Lung (tissue), 12 donors: ENCODE data around the gene MUC5AC. TPM values are rescaled to one million over a fixed set of nuclear protein-coding genes. Genes with fewer than 3 reads are reported as not detected.

ENCODE experiments used
- ATAC-seq: fragments of 200-7000 bp; cut with Tn5 transposase; one replicate; pipeline ENCODE4 v1.9.1; 2020; ENCODE audit warnings: moderate number of reproducible peaks; ENCODE audit not compliant: insufficient read depth, low FRiP score
- DNase-seq, 3 donors: peaks; one replicate each; pipeline ENCODE4 v3.0.0-alpha.2; 2013 to 2017
- H3K27ac ChIP-seq, 2 donors: one replicate each; pipeline ENCODE4 v1.5.1; 2013; ENCODE audit warnings: mild to moderate bottlenecking in 2 of 2, moderate library complexity in 2 of 2, control low read depth in 1 of 2, inconsistent platforms in 1 of 2, low read depth in 1 of 2, low read length in 1 of 2
- H3K27me3 ChIP-seq, 3 donors: one replicate each; pipeline ENCODE4 v1.5.1; 2013; ENCODE audit warnings: low read length in 2 of 3; ENCODE audit not compliant: control insufficient read depth in 3 of 3, insufficient read depth in 3 of 3
- H3K36me3 ChIP-seq, 4 donors: one replicate each; pipeline ENCODE4 v1.5.1; 2013; ENCODE audit warnings: low read length in 4 of 4, mild to moderate bottlenecking in 1 of 4, moderate library complexity in 1 of 4; ENCODE audit not compliant: control insufficient read depth in 4 of 4, insufficient read depth in 4 of 4
- H3K4me1 ChIP-seq, 5 donors: one replicate each; pipeline ENCODE4 v1.5.1; 2013; ENCODE audit warnings: low read length in 5 of 5, mild to moderate bottlenecking in 2 of 5, moderate library complexity in 1 of 5; ENCODE audit not compliant: control insufficient read depth in 5 of 5, insufficient read depth in 5 of 5
- H3K4me3 ChIP-seq: one replicate; pipeline ENCODE4 v1.5.1; 2013; ENCODE audit warnings: mild to moderate bottlenecking, control low read depth, moderate library complexity
- H3K9ac ChIP-seq, 2 donors: one replicate each; pipeline ENCODE4 v1.5.1; 2013; ENCODE audit warnings: low read length in 2 of 2, control low read depth in 1 of 2; ENCODE audit not compliant: insufficient read depth in 1 of 2
- H3K9me3 ChIP-seq, 4 donors: one replicate each; pipeline ENCODE4 v1.5.1; 2013; ENCODE audit warnings: low read length in 3 of 4, mild to moderate bottlenecking in 1 of 4, moderate library complexity in 1 of 4; ENCODE audit not compliant: control insufficient read depth in 4 of 4, insufficient read depth in 3 of 4
- WGBS, 2 donors: extraction: QIAGEN DNeasy Blood & Tissue Kit; methylation state at CpG; one replicate each; pipeline ENCODE4 v1.1.7; 2013; 5-methylcytosine and 5-hydroxymethylcytosine counted together
- polyA plus RNA-seq, 2 donors: library from polyadenylated mRNA; stranded (reverse); fragments of 200-250 nt; gene quantifications; one replicate each; pipeline ENCODE4 v1.2.1, GENCODE V29; 2013
- total RNA-seq, 2 donors: library from RNA; depleted of rRNA in 1 of 2; stranded (reverse); fragments of >200 nt in 1 of 2; gene quantifications; one replicate each; pipeline ENCODE4 v1.2.1, GENCODE V29; 2014 to 2021
- TF ChIP-seq, protein P1 (sequence below): IDR thresholded peaks from 2 replicates; pipeline ENCODE4 v1.5.1; 2012; ENCODE audit warnings: mild to moderate bottlenecking; ENCODE audit errors: control extremely low read depth, extremely low read depth
- donor health status: control.
- donor health status: control.
- donor health status: Bipolar disorder and iron deficiency.
- donor health status: healthy.
- donor health status: DM: yes; HTN: yes; CAD: no.

The MUC5AC gene
- total and polyA plus RNA-seq, 4 donors = 0.46 to 1.3 (median 1.0) TPM

DNA sequence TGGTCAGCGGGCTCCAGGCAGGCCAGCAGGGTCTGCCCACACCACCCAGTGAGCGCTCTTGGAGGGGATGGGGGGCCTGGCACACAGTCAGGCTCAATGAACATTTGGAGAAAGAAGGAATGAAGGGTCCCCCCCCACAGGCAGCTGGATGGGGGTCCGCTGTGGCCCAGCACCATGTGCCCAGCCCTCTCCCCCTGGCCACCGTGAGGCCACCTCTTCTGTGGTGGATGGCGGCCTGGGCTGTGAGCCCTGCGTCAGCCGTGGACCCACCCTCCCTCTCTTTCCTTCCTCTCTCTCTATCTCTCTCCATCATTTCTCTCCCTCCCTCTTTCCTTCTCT, 35.1 kb upstream of the MUC5AC start:
- H3K36me3 ChIP-seq = no peaks in the 10 kb centered on the region
- DNase-seq = no peak
- H3K4me3 ChIP-seq = no peak overlapping the region
- no peak overlapping the region for H3K27ac ChIP-seq
- no peak overlapping the region for H3K9ac ChIP-seq
- H3K9me3 ChIP-seq = peaks cover 0 to 2% (median 0%) of the 10 kb centered on the region in 4 donors
- peaks cover 0 to 8% (median 0%) of the 10 kb centered on the region in 3 donors for H3K27me3 ChIP-seq
- TF ChIP-seq, protein P1, sequence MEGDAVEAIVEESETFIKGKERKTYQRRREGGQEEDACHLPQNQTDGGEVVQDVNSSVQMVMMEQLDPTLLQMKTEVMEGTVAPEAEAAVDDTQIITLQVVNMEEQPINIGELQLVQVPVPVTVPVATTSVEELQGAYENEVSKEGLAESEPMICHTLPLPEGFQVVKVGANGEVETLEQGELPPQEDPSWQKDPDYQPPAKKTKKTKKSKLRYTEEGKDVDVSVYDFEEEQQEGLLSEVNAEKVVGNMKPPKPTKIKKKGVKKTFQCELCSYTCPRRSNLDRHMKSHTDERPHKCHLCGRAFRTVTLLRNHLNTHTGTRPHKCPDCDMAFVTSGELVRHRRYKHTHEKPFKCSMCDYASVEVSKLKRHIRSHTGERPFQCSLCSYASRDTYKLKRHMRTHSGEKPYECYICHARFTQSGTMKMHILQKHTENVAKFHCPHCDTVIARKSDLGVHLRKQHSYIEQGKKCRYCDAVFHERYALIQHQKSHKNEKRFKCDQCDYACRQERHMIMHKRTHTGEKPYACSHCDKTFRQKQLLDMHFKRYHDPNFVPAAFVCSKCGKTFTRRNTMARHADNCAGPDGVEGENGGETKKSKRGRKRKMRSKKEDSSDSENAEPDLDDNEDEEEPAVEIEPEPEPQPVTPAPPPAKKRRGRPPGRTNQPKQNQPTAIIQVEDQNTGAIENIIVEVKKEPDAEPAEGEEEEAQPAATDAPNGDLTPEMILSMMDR = no peak
- no peak for ATAC-seq
- no peaks in the 10 kb centered on the region for H3K4me1 ChIP-seq
- 66 to 81% methylated on average over 6 to 7 of the region's 7 CpGs for WGBS, 2 donors

DNA sequence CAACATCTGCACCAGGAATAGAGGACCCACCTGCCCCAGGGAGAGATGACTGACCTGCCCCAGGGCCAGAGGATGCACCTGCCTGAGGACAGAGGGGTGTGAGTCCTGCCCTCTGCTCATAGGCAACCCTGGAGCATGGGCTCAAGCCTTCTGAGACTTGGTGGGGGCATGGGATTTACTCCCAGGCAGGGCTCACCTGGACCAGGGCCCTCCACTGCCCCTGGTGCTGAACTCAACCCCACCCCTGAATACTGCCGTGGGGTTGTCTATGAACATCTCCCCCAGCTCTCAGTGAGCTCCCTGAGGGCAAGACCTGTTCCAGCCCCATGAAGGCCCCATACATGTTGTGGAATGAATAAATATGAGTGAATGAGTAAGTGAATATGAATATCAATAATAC, 33.8 kb upstream of the MUC5AC start:
- Histone ChIP-seq H3K27me3 (peaks cover 0 to 8% (median 0%) of the 10 kb centered on the region in 3 donors), H3K4me3 (no peak overlapping the region), H3K9ac (no peak overlapping the region), H3K4me1 (no peaks in the 10 kb centered on the region), H3K9me3 (peaks cover 0 to 2% (median 0%) of the 10 kb centered on the region in 4 donors), H3K27ac (no peak overlapping the region), H3K36me3 (no peaks in the 10 kb centered on the region)
- TF ChIP-seq, protein P1 = no peak
- ATAC-seq = no peak
- no peak for DNase-seq
- WGBS, 2 donors = 87 to 96% methylated on average over 1 of the region's 1 CpG

DNA sequence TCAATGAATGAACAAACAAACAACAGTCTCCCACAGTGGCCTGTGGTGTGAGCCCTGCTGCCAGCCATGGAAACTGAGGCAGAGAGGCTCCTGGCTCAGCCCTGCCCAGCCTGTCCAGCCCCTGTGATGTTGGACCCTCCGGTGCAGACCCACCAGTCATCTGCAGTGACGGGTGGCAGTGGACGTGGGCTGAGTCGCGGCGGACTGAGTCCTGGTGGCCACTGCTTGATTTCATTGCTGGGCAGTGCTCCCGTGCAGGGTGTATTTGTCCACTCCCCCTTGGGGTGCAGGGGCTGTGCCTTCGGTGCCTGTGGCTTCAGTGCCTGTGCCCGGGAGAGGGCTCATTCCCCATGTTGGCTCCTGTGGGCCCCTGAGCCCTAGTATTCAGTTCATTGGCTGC, 31.9 kb upstream of the MUC5AC start:
- 94 to 96% methylated on average over 9 of the region's 9 CpGs for WGBS, 2 donors
- Histone ChIP-seq H3K27me3 (peaks cover 0 to 13% (median 0%) of the 10 kb centered on the region in 3 donors), H3K9ac (no peak overlapping the region), H3K27ac (no peak overlapping the region), H3K36me3 (no peaks in the 10 kb centered on the region), H3K4me3 (no peak overlapping the region), H3K9me3 (peaks cover 0 to 2% (median 0%) of the 10 kb centered on the region in 4 donors), H3K4me1 (no peaks in the 10 kb centered on the region)
- no peak for DNase-seq
- ATAC-seq = no peak
- TF ChIP-seq, protein P1 = no peak

DNA sequence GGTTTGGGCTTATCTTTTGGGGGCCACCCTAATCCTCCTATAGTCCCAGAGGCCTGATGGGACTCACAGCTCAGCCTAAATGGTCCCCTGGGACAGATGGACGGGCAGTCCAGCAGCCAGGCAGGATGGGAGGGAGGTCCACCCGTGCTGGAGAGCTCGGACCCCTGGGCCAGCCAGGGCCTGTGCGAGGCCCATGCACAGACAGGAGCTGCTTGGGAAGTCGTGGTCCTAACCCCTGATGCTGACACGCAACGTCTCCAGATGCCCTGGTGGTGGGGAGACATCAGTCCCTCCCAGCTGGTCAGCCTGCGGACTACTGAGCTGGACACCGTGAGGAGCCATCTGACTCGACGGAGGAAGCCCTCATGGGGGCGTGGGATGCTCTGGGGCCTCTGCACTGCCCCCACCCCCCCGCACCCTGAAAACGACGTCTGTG, 31.2 kb upstream of the MUC5AC start:
- no peaks in the 10 kb centered on the region for H3K36me3 ChIP-seq
- no peak for ATAC-seq
- DNase-seq = peak in 1 of 3 donors; percentile 4
- H3K27ac ChIP-seq = no peak overlapping the region
- H3K4me1 ChIP-seq = no peaks in the 10 kb centered on the region
- no peak overlapping the region for H3K4me3 ChIP-seq
- no peak overlapping the region for H3K9ac ChIP-seq
- 85 to 92% methylated on average over 15 of the region's 15 CpGs for WGBS, 2 donors
- peaks cover 0 to 5% (median 0%) of the 10 kb centered on the region in 4 donors for H3K9me3 ChIP-seq
- TF ChIP-seq, protein P1 = no peak
- peaks cover 0 to 10% (median 0%) of the 10 kb centered on the region in 3 donors for H3K27me3 ChIP-seq
